Upper lobe of left lung (tissue), 6 donors: Measurements from ENCODE around the gene SYNE4. TPM values are rescaled to one million over a fixed set of nuclear protein-coding genes. Genes with fewer than 3 reads are reported as not detected.
A peak's percentile ranks its signal among the peaks of the same experiment; 100 is the strongest.

Experiments used
- ATAC-seq, 2 donors: fragments of 200-7000 bp; cut with Tn5 transposase; one replicate each; pipeline ENCODE4 v1.9.1; 2022; ENCODE audit warnings: mild to moderate bottlenecking in 2 of 2, moderate library complexity in 2 of 2; ENCODE audit not compliant: low FRiP score in 2 of 2
- DNase-seq, 2 donors: peaks; one replicate each; pipeline ENCODE4 v3.0.0-alpha.2; 2019 to 2020
- H3K27ac ChIP-seq, 4 donors: fragments of 200-600 bp; sonication (generic); one replicate each; pipeline ENCODE4 v1.5.1; 2016 to 2019
- H3K27me3 ChIP-seq, 4 donors: fragments of 200-600 bp; sonication (generic); one replicate each; pipeline ENCODE4 v1.5.1; 2017 to 2019
- H3K36me3 ChIP-seq, 4 donors: fragments of 200-600 bp; sonication (generic); one replicate each; pipeline ENCODE4 v1.5.1; 2016 to 2019
- H3K4me1 ChIP-seq, 4 donors: fragments of 200-600 bp; sonication (generic); one replicate each; pipeline ENCODE4 v1.5.1; 2018 to 2019
- H3K4me3 ChIP-seq, 4 donors: fragments of 200-600 bp; sonication (generic); one replicate each; pipeline ENCODE4 v1.5.1; 2017 to 2019; ENCODE audit warnings: mild to moderate bottlenecking in 2 of 4, moderate library complexity in 1 of 4
- H3K9me3 ChIP-seq, 4 donors: fragments of 200-600 bp; sonication (generic); one replicate each; pipeline ENCODE4 v1.5.1; 2018 to 2019
- CTCF ChIP-seq, 6 experiments: fragments of 450-650 bp in 4 of 6; fragments of 200-600 bp in 2 of 6; sonication (generic) in 2 of 6; IDR thresholded peaks; one replicate each; pipeline ENCODE4 v1.5.1; 2016 to 2019; ENCODE audit warnings: antibody characterized with exemption in 6 of 6
- EP300 ChIP-seq, 4 donors: sonication (generic); formaldehyde crosslinking; IDR thresholded peaks; one replicate each; pipeline ENCODE4 v1.5.1; 2017; ENCODE audit warnings: antibody characterized with exemption in 4 of 4, control low read depth in 2 of 4
- POLR2A ChIP-seq, 4 donors: fragments of 450-650 bp; IDR thresholded peaks; one replicate each; pipeline ENCODE4 v1.5.1; 2016 to 2017; ENCODE audit warnings: antibody characterized with exemption in 4 of 4, mild to moderate bottlenecking in 2 of 4
- POLR2AphosphoS5 ChIP-seq, 2 donors: sonication (generic); formaldehyde crosslinking; IDR thresholded peaks; one replicate each; pipeline ENCODE4 v1.5.1; 2017; ENCODE audit warnings: antibody characterized with exemption in 2 of 2
- WGBS, 2 donors: methylation state at CpG; one replicate each; pipeline ENCODE4 v1.1.5; 2017 to 2018; 5-methylcytosine and 5-hydroxymethylcytosine counted together
- total RNA-seq, 6 donors: library from RNA; depleted of rRNA in 4 of 6; stranded (reverse); fragments of >200 nt in 4 of 6; gene quantifications; one replicate each; pipeline versions ENCODE4 v1.1.0 to v1.2.1, GENCODE V29; 2016 to 2021
- donor health status: DM: no; HTN: no; CAD: no; lungs with moderate emphysema.
- donor health status: DM: no; HTN: yes; CAD: no; lungs with severe emphysema.

Gene SYNE4
- total RNA-seq, 6 donors from 2014 or later: 9.5 to 21.0 (median 10.9) TPM

GRCh38 chr19:35978271-35978670 is 30.3 kb downstream of the SYNE4 start:
- H3K27ac ChIP-seq: no peak overlapping the region
- H3K4me1 ChIP-seq: no peaks in the 10 kb centered on the region
- no peak overlapping the region for H3K4me3 ChIP-seq
- H3K27me3 ChIP-seq: no peaks in the 10 kb centered on the region
- DNase-seq: no peak
- H3K36me3 ChIP-seq: no peaks in the 10 kb centered on the region
- no peaks in the 10 kb centered on the region for H3K9me3 ChIP-seq
- WGBS, 2 donors: 52 to 55% methylated on average over 5 of the region's 5 CpGs
- TF ChIP-seq POLR2A (IDR thresholded peaks at IDR 0.05) (no peak), POLR2AphosphoS5 (IDR thresholded peaks at IDR 0.05) (no peak), CTCF (IDR thresholded peaks at IDR 0.05) (no peak), EP300 (IDR thresholded peaks at IDR 0.05) (no peak)
- no peak for ATAC-seq

- Histone ChIP-seq H3K9me3 (no peaks in the 10 kb centered on the region), H3K27me3 (no peaks in the 10 kb centered on the region), H3K27ac (no peak overlapping the region), H3K36me3 (no peaks in the 10 kb centered on the region), H3K4me1 (no peaks in the 10 kb centered on the region), H3K4me3 (no peak overlapping the region)
- TF ChIP-seq EP300 (IDR thresholded peaks at IDR 0.05): no peak
- TF ChIP-seq CTCF (IDR thresholded peaks at IDR 0.05): no peak
- TF ChIP-seq POLR2AphosphoS5 (IDR thresholded peaks at IDR 0.05): no peak
- no peak for TF ChIP-seq POLR2A (IDR thresholded peaks at IDR 0.05)
- DNase-seq (peak in 1 of 2 donors; percentile 66), ATAC-seq (peak in 1 of 2 donors; percentile 21)
- 66 to 76% methylated on average over 7 to 11 of the region's 14 CpGs for WGBS, 2 donors
These were observed 31.0 kb downstream of the SYNE4 start for GRCh38 chr19:35977446-35978222.

- no peaks in the 10 kb centered on the region for H3K4me1 ChIP-seq
- no peaks in the 10 kb centered on the region for H3K27me3 ChIP-seq
- ATAC-seq (no peak), DNase-seq (no peak)
- WGBS, 2 donors: 25 to 28% methylated on average over 5 of the region's 5 CpGs
- H3K36me3 ChIP-seq: no peaks in the 10 kb centered on the region
- no peak overlapping the region for H3K27ac ChIP-seq
- H3K9me3 ChIP-seq: no peaks in the 10 kb centered on the region
- no peak for TF ChIP-seq POLR2AphosphoS5 (IDR thresholded peaks at IDR 0.05)
- no peak for TF ChIP-seq EP300 (IDR thresholded peaks at IDR 0.05)
- no peak for TF ChIP-seq CTCF (IDR thresholded peaks at IDR 0.05)
- no peak overlapping the region for H3K4me3 ChIP-seq
These were observed 32.9 kb downstream of the SYNE4 start for GRCh38 chr19:35975608-35976214.

- H3K9me3 ChIP-seq: no peaks in the 10 kb centered on the region
- H3K27ac ChIP-seq: no peak overlapping the region
- H3K4me3 ChIP-seq: no peak overlapping the region
- TF ChIP-seq POLR2AphosphoS5 (IDR thresholded peaks at IDR 0.05) (no peak), EP300 (IDR thresholded peaks at IDR 0.05) (no peak), POLR2A (IDR thresholded peaks at IDR 0.05) (no peak), CTCF (IDR thresholded peaks at IDR 0.05) (no peak)
- ATAC-seq (no peak), DNase-seq (no peak)
- H3K36me3 ChIP-seq: no peaks in the 10 kb centered on the region
- WGBS, 2 donors: 48 to 53% methylated on average over 2 to 8 of the region's 8 CpGs
- H3K4me1 ChIP-seq: no peaks in the 10 kb centered on the region
- no peaks in the 10 kb centered on the region for H3K27me3 ChIP-seq
These were observed 35.1 kb downstream of the SYNE4 start for GRCh38 chr19:35973487-35973886.
